Activated CD4-positive, alpha-beta memory T cell treated with anti-CD3 and anti-CD28 coated beads, Interleukin-2, amount 10 ng/mL, durations not matched to agents 7 days and 5 days (primary cell): Measurements from ENCODE around the gene HAL. TPM values are rescaled to one million over a fixed set of nuclear protein-coding genes. Genes with fewer than 3 reads are reported as not detected.

ENCODE experiments used
- CTCF ChIA-PET: fragments of 350-600 bp; sonication (Branson Sonifier 250); formaldehyde crosslinking; loops from one replicate; lab custom pipeline; 2021; ENCODE audit warnings: antibody characterized with exemption, inconsistent platforms; lab: Charles Lee
- POLR2A ChIA-PET: fragments of 350-600 bp; sonication (Branson Sonifier 250); formaldehyde crosslinking; loops from one replicate; lab custom pipeline; 2021; ENCODE audit warnings: antibody characterized with exemption; lab: Charles Lee
- DNase-seq: peaks from one replicate; pipeline ENCODE4 v3.0.0-alpha.2; 2020
- H3K27ac Mint-ChIP-seq: one replicate; pipeline ENCODE4 v1.8.0; 2021; ENCODE audit warnings: mild to moderate bottlenecking, mixed read lengths
- H3K27me3 Mint-ChIP-seq: one replicate; pipeline ENCODE4 v1.8.0; 2021; ENCODE audit warnings: mixed read lengths
- H3K36me3 Mint-ChIP-seq: one replicate; pipeline ENCODE4 v1.8.0; 2021; ENCODE audit warnings: low read depth, mixed read lengths
- H3K4me1 Mint-ChIP-seq: one replicate; pipeline ENCODE4 v1.8.0; 2021; ENCODE audit warnings: mixed read lengths
- H3K4me3 Mint-ChIP-seq: one replicate; pipeline ENCODE4 v1.8.0; 2021; ENCODE audit warnings: mild to moderate bottlenecking, mixed read lengths
- H3K9me3 Mint-ChIP-seq: one replicate; pipeline ENCODE4 v1.8.0; 2021; ENCODE audit warnings: mixed read lengths
- total RNA-seq, 2 experiments: library from RNA; stranded (reverse); gene quantifications; one replicate each; pipeline ENCODE4 v1.2.3, GENCODE V29; 2021

HAL gene
- total RNA-seq, 2 experiments from 2014 or later, result 0.18 to 0.23 TPM

DNA sequence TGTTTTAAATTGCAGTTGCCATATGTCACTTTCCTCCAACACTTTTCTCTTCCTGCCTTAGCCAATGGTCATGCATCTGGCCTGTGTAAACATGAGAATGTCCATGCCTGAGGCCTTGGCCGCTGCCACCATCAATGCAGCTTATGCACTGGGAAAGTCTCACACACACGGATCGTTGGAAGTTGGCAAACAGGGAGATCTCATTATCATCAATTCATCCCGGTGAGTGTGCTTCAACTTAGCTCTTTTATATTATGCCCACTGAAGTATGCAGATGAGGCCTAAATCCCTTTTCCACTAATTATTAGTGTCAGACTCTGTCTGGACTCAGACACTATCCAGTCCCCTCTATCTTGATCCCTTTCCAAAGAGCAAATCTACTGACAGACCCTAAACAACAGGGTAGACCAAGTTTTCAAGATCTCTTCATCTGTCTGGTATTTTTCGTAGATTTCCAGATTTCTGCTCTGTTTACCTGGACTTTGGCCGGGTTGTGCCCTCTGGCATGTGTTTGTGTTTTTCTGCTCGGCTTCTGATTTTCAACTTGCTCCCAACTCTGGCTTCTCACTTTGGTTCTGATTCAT, 29.8 kb downstream of the HAL start:
- POLR2A ChIA-PET, result interaction anchor here (1.4 kb wide), 1 partner anchor 23 kb away, joined by 3 read pairs; the partner anchor contains the start of gene AMDHD1
- DNase-seq, result no peak
- CTCF ChIA-PET, result interaction anchor here (1.5 kb wide), 1 partner anchor 32 kb away, joined by 4 read pairs; no protein-coding TSS in a partner anchor
- H3K4me3 Mint-ChIP-seq, result no peak overlapping the region
- H3K4me1 Mint-ChIP-seq, result no peaks in the 10 kb centered on the region
- no peaks in the 10 kb centered on the region for H3K27me3 Mint-ChIP-seq
- no peaks in the 10 kb centered on the region for H3K9me3 Mint-ChIP-seq
- H3K36me3 Mint-ChIP-seq, result no peaks in the 10 kb centered on the region
- H3K27ac Mint-ChIP-seq, result no peak overlapping the region

DNA sequence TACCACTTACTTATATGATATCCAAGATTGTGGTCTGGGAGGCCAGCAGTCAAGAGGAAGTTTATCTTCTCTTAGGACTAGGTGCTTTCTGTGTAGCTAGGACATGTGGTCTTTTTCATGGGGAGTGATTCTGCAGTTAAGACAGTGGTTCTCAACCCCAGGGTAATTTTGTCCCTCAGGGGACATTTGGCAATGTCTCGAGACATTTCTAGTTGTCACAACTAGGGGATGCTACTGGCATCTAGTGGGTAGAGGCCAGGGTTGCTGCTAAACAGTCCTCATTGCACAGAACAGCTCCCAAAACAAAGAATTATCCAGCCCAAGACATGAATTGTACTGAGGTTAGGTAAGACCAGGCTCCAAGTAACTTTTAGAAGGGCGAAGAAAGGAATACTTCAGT, 33.0 kb downstream of the HAL start:
- Mint-ChIP-seq H3K27me3 (no peaks in the 10 kb centered on the region), H3K4me1 (no peaks in the 10 kb centered on the region), H3K9me3 (no peaks in the 10 kb centered on the region), H3K27ac (no peak overlapping the region), H3K4me3 (no peak overlapping the region), H3K36me3 (no peaks in the 10 kb centered on the region)
- DNase-seq, result no peak
- ChIA-PET CTCF (no interaction called here), POLR2A (no interaction called here)

DNA sequence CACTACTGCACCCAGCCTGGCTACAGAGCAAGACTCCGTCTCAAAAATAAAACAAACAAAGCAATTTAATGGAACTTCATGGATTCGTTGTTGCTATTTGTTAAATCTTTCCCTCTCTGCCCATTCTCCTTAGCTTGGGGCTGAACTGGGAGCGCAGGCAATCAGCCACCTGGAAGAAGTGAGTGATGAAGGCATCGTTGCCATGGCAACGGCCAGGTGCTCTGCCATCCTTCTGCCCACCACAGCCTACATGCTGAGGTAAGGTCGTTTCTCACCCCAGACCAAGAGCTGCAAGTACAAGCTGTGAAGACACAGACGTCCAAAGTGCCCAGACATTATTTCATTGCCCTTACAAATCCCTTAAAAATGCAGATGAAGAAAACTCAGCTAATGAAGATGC, 33.9 kb downstream of the HAL start:
- H3K27me3 Mint-ChIP-seq, result no peaks in the 10 kb centered on the region

DNA sequence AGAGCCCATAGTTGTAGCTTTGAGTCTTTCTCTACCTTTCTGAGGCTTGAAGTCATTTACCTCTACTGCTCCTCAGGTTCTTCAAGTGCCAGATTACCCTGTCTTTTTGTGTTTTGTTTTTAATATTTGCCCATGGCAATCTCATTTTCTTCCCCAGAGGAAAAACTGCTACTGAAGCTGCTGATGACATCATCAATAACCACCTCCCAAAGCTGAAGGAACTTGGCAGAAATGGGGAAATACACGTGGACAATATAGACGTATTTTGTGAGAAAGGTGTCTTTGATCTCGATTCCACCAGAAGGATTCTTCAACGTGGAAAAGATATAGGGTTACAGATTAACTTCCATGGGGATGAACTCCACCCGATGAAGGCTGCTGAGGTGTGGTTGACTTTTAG, 35.9 kb downstream of the HAL start:
- Mint-ChIP-seq H3K4me1 (no peaks in the 10 kb centered on the region), H3K27ac (no peak overlapping the region), H3K4me3 (no peak overlapping the region), H3K9me3 (no peaks in the 10 kb centered on the region), H3K27me3 (no peaks in the 10 kb centered on the region), H3K36me3 (no peaks in the 10 kb centered on the region)
- POLR2A ChIA-PET, result interaction anchor here (1.3 kb wide), 1 partner anchor 17 kb away, joined by 3 read pairs; the partner anchor contains the start of genes AMDHD1 and CCDC38
- CTCF ChIA-PET, result no interaction called here
- DNase-seq, result no peak

More for the DNA sequence above, 33.9 kb downstream of the HAL start:
- DNase-seq, result no peak
- Mint-ChIP-seq H3K27ac (no peak overlapping the region), H3K9me3 (no peaks in the 10 kb centered on the region), H3K36me3 (no peaks in the 10 kb centered on the region), H3K4me1 (no peaks in the 10 kb centered on the region), H3K4me3 (no peak overlapping the region)
- ChIA-PET POLR2A (no interaction called here), CTCF (interaction anchor here (0.9 kb wide), 1 partner anchor 36 kb away, joined by 3 read pairs; no protein-coding TSS in a partner anchor)

DNA sequence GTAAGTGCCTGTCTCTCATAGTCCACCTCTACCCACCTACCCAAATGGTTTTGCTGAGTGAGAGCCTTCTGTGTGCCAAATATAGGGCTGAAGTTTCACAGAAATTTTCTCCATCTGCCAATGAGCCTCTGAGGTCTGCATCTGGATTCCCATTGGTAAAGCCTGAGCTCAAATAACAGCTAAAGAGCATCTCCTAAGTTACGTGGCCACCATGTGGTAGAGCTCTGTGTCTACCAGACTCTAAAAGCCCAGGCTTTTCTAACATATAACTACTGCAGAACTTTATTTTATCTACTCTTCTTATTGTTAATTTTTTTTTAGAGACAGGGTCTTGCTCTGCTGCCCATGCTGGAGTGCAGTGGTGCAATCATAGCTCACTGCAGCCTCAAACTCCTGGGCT, 37.0 kb downstream of the HAL start:
- Mint-ChIP-seq H3K9me3 (no peaks in the 10 kb centered on the region), H3K36me3 (no peaks in the 10 kb centered on the region), H3K27me3 (no peaks in the 10 kb centered on the region), H3K27ac (no peak overlapping the region), H3K4me1 (no peaks in the 10 kb centered on the region), H3K4me3 (no peak overlapping the region)
- DNase-seq, result no peak
- CTCF ChIA-PET, result interaction anchor here (0.7 to 2.3 kb wide), 5 partner anchors 16 to 113 kb away, joined by 4 to 11 read pairs (median 5); partner anchors contain the start of genes AMDHD1 and CCDC38
- POLR2A ChIA-PET, result interaction anchor here (1.3 kb wide), 2 partner anchors 16 to 18 kb away, joined by 3 read pairs; partner anchors contain the start of genes AMDHD1 and CCDC38

DNA sequence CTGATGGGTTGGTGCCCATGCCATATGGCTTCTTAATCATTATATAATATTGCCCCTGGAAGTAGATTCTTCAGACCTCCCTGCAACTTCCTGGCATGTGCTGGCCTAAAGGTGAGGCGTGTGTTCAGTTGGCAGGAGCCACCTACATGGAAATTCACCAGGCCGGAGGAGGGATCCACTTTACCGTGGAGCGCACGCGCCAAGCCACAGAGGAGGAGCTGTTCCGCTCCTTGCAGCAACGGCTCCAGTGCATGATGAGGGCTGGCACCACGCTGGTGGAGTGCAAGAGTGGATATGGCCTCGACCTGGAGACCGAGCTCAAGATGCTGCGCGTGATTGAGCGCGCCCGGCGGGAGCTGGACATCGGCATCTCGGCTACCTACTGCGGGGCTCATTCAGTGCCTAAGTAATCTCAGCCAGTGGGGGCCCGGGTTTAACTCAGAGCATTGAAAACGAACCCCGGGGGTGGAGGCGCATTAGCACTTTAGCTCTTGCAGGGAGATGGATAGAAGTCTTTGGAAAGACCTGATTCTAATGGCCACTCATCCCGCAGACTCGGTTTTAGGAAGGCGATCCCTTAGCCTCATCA, 39.5 kb downstream of the HAL start:
- CTCF ChIA-PET, result interaction anchor here (1.5 kb wide), 1 partner anchor 42 kb away, joined by 3 read pairs; no protein-coding TSS in a partner anchor
- POLR2A ChIA-PET, result interaction anchor here (1.4 kb wide), 1 partner anchor 15 kb away, joined by 5 read pairs; the partner anchor contains the start of gene CCDC38
- no peaks in the 10 kb centered on the region for H3K9me3 Mint-ChIP-seq
- H3K4me1 Mint-ChIP-seq, result no peaks in the 10 kb centered on the region
- no peak for DNase-seq
- H3K27me3 Mint-ChIP-seq, result peaks cover 9% of the 10 kb centered on the region
- H3K36me3 Mint-ChIP-seq, result no peaks in the 10 kb centered on the region
- no peak overlapping the region for H3K27ac Mint-ChIP-seq
- H3K4me3 Mint-ChIP-seq, result no peak overlapping the region

DNA sequence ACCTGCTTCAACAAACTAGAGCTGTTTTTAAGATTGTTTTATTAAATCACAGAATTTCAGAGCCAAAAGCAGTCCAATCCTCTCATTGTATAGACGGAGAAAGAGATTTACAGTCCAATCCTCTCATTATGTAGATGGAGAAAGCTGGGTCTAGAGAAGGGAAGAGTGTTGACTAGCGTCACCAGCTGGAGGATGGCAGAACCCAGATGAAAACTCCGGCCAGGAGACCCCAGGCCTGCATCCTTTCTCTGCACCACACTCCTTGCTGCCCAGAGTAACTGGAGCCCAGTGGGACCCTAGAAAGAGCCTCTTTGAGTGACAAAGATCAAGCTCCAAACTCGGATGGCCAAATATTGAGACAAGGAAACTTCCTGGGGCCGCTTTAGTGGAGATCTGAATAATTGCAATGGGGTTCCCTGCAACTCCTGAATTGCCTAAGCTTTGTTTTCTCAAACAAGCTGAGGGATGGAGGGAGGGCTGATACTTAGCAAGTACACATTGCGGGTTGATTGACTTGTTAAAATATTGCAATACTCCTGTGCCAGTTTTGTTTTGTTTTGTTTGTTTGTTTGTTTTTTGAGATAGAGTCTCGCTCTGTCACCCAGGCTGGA, 40.5 kb downstream of the HAL start:
- H3K36me3 Mint-ChIP-seq, result no peaks in the 10 kb centered on the region
- POLR2A ChIA-PET, result no interaction called here

DNA sequence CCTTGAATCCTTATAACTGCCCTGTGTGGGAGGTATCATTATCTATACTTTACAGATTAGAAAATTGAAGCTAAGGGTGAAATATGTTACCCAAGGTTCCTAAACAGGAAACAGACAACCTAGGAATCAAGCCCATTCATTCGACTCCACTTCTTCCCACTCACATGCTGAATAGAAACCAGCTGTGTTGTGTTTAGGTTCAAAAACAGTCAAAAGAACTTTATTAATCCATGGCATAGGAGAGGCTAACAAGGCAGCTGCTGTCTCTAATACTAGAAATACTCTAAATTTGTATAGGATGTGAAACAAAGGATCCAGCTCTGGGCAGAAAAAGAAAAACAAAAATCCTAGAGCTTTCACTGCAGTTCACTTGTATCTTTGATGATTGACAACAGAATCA, 43.1 kb downstream of the HAL start:
- Mint-ChIP-seq H3K36me3 (no peaks in the 10 kb centered on the region), H3K27me3 (peaks cover 23% of the 10 kb centered on the region), H3K4me1 (no peaks in the 10 kb centered on the region), H3K27ac (no peak overlapping the region), H3K9me3 (no peaks in the 10 kb centered on the region), H3K4me3 (no peak overlapping the region)
- ChIA-PET CTCF (interaction anchor here (0.6 to 4.6 kb wide), 4 partner anchors 10 to 36 kb away, joined by 3 to 22 read pairs (median 5); partner anchors contain the start of genes AMDHD1 and CCDC38), POLR2A (interaction anchor here (1.3 kb wide), 1 partner anchor 9 kb away, joined by 6 read pairs; no protein-coding TSS in a partner anchor)
- DNase-seq, result no peak

More for the DNA sequence above, 40.5 kb downstream of the HAL start:
- DNase-seq, result no peak
- Mint-ChIP-seq H3K4me3 (no peak overlapping the region), H3K27me3 (peaks cover 16% of the 10 kb centered on the region), H3K27ac (no peak overlapping the region), H3K4me1 (no peaks in the 10 kb centered on the region), H3K9me3 (no peaks in the 10 kb centered on the region)
- CTCF ChIA-PET, result interaction anchor here (1.2 to 4.6 kb wide), 3 partner anchors 13 to 43 kb away, joined by 3 to 22 read pairs (median 5); partner anchors contain the start of genes AMDHD1 and CCDC38

DNA sequence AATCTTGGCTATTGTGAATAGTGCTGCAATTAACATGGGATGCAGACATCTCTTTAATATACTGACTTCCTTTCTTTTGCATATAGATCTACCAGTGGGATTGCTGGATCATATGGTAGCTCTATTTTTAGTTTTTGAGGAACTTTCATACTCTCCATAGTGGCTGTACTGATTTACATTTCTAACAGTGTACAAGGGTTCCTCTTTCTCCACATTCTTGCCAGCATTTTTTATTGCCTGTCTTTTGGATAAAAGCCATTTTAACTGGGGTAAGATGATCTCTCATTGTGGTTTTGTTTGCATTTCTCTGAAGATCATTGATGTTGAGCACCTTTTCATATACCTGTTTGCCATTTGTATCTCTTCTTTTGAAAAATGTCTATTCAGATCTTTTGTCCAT, 44.6 kb downstream of the HAL start:
- no peak overlapping the region for H3K27ac Mint-ChIP-seq
- no peak overlapping the region for H3K4me3 Mint-ChIP-seq
- H3K27me3 Mint-ChIP-seq, result peaks cover 23% of the 10 kb centered on the region
- H3K4me1 Mint-ChIP-seq, result no peaks in the 10 kb centered on the region
- ChIA-PET POLR2A (no interaction called here), CTCF (interaction anchor here (1.2 to 4.6 kb wide), 2 partner anchors 9 to 48 kb away, joined by 3 to 22 read pairs; partner anchors contain the start of genes AMDHD1 and CCDC38)
- H3K36me3 Mint-ChIP-seq, result no peaks in the 10 kb centered on the region
- H3K9me3 Mint-ChIP-seq, result no peaks in the 10 kb centered on the region
- DNase-seq, result no peak

DNA sequence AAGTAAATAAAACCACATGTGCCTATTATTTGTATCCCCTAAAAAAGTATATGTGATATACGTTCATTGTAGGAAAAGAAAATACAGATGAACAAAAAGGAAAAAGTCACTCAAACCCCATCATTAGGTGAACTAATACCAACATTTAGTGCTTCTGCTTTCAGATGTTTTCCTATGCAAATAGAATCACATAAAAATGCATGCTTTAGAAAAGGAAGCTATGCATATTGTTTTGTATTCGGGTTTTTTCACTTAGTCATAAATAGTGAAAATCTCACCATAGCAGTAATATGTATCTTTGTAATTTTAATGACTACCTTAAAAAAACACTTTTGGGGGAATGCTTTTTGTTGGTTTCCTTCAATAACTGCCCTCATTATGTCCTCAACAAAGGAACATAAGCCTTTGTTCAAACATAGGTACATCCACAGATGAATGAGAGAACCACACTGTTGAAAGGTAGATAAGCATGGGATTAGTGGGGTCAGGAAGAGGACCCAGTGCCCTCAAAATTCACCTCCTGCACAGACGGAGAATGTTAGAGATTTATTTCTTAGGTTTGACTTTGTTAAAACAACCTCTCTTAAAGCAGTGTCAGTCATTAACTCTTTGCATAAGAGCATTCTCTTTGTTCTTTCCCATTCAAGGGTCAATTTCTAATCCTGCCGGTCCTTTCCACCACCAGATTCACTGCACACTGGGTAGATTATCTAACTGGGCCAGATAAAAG, 46.5 kb downstream of the HAL start:
- ChIA-PET POLR2A (no interaction called here), CTCF (no interaction called here)
- DNase-seq, result no peak
- H3K4me3 Mint-ChIP-seq, result no peak overlapping the region
- no peaks in the 10 kb centered on the region for H3K9me3 Mint-ChIP-seq
- H3K4me1 Mint-ChIP-seq, result no peaks in the 10 kb centered on the region
- no peaks in the 10 kb centered on the region for H3K36me3 Mint-ChIP-seq
- H3K27me3 Mint-ChIP-seq, result peaks cover 23% of the 10 kb centered on the region
- no peak overlapping the region for H3K27ac Mint-ChIP-seq

DNA sequence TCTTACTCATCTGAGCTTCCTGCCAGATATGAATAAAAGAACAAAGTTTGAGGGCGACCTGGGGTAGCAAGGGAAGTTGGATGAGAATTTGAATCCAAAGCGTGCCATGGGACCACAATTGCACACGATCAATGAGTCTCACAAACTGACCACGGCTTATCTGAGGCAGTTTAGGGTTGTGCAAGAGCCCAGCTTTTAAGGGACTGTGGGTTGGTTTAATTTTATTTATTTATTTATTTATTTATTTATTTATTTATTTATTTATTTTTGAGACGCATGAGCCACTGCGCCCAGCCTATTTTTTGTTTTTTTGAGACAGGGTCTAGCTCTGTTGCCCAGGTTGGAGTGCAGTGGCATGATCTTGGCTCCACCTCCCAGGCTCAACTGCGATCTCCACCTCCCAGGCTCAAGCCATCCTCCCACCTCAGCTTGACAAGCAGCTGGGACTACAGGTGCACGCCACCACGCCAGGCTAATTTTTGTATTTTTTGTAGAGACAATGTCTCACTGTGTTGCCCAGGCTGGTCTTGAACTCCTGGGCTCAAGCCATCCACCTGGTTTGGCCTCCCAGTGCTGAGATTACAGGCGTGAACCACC, 51.9 kb downstream of the HAL start:
- ChIA-PET POLR2A (interaction anchor here (1.2 to 2.5 kb wide), 4 partner anchors 9 to 471 kb away, joined by 3 to 11 read pairs (median 4); partner anchors contain the start of gene METAP2), CTCF (interaction anchor here (0.8 to 4.3 kb wide), 8 partner anchors 9 to 573 kb away, joined by 3 to 34 read pairs (median 6); no protein-coding TSS in a partner anchor)
- Mint-ChIP-seq H3K4me3 (peak overlapping the region; percentile 95), H3K27me3 (peaks cover 2% of the 10 kb centered on the region), H3K4me1 (peaks cover 12% of the 10 kb centered on the region), H3K9me3 (no peaks in the 10 kb centered on the region), H3K27ac (no peak overlapping the region), H3K36me3 (no peaks in the 10 kb centered on the region)
- no peak for DNase-seq
